HG03025 (cell line): ENCODE data around the gene AFDN.

ENCODE experiments used
- ATAC-seq: cut with Tn5 transposase; IDR thresholded peaks from one replicate; pipeline ENCODE4 v1.9.1; 2021; ENCODE audit warnings: mild to moderate bottlenecking, moderate library complexity; ENCODE audit not compliant: unreplicated experiment, low FRiP score

AFDN gene

DNA sequence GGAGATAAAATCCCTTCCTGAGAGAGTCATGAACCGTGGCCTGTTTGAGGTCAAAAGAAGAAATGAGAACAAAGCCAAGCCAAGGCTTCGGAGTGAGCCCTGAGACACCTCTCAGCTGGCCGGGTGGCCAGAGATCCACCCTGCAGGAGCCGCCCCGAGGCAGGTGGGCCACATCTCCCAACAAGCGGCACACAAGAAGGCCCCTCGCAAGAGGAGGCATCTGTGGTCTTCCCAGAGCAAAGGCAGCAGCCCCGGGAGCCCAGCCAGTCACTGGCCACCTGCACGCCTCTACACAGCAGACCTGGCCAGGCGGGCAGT, 30.9 kb upstream of the AFDN start:
- no peak for ATAC-seq

DNA sequence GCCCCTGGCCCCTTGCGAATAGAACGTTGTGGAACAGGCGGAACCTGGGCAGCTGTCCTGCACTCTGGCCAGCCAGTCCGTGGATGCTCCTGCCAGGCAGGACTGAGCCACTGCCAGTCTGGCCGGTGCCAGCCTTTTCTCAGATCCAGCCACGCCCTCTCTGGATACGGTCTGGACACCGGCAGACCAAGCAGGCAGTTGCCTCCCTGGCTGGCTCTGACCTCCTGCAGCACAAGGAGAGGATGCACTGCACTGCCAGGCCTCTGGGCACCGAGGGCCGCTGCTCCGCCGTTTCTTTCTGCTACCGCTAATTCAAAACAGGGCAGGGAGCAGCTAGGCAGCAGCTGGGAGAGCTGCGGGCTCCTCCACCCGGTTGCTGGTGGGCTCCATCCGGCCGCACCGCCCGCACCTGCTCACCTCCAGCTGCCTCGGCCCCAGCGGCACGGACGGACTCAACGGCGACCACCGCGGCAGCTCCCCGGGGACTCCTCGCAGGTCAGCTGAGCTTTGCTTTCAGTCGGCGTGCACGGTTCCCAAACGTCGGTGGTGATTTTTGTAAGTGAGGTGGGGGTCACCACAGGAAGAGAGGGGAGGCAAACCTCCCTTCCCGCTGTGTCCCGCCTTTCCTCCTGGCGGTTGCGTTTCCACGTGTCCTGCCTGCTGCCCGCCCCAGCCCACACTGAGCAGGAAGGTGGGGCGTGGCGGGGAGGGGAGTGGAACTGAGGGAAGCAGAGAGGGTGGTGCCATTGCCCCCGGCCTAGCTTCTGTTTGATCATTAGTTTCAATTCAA, 30.3 kb upstream of the AFDN start:
- no peak for ATAC-seq

DNA sequence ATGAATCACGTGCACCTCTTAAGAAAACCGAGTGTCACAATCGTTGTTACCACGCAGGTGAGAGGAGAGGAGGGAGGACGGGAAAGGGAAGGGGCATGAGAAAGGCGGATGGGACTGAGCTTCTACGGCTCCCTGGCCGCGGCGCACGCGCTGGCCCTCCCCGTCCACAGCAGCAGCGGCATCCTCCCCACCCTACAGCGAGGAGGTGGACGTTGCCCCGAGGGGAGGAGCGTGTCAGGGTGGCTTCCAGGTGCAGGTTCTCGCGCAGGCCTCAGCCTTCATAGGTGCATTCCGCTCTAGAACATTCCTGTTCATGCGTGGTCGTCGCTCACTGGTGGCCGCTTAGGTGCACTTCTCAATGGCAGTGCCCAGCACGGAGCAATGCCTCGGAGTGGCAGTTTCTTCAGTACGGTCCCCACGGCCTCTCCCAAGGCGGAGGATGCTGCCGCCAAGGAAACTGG, 29.7 kb upstream of the AFDN start:
- no peak for ATAC-seq

DNA sequence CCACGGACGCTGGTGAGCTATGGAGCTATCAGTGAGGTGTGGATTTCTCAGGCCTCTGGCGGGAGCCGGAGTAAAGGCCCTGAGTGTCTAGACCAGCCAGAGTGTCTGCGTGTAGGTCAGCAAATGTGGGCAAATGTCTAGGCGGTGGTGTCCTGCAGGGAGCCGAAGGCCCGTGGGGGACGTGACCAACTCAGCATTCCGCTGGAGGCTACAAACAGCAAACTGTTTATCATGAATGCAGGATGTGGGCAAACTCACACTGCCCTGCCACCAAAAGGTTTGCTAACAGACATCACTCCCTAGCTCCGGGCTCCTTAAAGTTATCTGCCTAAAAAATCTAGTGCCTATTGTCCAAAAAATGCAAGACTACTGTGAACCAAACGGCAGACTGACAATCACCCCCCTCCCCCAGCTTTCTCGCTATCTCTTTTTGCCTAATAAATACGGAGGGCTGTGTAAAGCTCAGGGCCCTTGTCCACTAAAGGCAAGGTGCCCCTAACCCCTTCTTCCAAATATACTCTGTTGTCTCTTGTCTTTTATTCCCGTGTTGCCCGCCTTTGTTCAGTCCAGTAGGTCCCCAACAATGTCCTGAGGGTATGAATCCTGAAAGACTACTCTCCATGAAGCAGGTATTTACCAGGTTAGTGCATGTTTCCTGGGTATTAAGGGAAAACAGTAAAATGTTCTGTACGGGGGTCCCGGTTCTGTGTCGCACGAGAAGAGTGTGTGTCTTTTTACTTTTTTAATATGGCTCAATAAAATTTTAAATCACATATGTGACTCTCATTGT, 29.0 kb upstream of the AFDN start:
- ATAC-seq: no peak

DNA sequence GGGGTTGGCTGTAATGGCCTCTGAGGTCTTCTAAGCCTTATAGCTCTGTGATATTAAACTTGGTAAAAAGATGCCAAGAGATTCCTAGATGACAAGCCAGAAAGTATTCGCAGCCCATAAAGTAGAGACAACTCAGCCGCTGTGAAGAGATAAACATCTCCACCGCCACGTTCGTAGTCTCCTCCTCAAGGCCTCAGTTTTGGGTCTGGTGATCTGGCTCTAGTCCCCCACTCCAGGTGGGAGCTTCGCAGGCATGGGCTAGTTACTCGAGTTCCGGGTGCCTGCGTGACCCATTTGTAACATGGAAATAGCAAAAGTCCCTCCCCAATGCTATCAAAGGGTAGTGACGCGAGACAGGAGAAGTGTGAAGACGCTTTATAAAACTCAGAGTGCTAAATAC, 28.3 kb upstream of the AFDN start:
- ATAC-seq: no peak

DNA sequence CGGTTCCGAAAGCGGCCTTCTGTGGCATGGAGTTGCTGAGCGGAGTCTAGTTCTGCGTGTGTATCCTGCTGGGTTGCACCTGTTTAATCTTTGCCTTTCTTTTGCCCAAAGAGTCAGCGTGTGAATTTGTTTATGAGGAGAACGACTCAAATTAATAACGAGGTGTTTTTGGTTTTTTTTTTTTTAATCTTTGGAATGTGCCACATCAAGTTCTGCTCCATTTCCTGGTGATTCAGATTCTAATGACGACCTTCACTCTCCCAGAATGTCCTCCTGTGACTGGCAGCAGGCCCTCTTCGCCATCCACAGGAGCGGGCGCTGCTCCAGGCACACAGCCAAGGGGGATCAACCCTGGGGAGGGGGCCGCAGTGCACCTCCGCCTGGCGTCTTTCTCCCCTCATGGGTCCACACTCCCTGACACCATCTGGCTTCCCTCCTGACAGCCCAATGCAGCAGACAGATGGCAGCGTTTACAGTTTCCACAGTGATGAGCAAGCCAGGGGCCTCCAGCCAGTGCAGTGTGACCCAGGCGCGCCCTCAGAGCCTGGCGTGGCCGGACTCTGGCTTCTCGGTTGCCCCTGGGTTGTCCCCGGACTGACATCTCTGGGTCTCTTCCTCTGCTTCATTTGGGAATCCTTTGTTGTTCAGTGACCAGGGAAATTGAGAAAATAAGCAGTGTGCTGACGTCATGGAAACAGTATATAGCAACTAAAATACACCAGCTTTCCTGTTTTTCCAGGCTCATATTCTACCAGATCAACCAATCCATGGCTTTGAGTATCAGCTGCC, 27.5 kb upstream of the AFDN start:
- ATAC-seq: no peak

DNA sequence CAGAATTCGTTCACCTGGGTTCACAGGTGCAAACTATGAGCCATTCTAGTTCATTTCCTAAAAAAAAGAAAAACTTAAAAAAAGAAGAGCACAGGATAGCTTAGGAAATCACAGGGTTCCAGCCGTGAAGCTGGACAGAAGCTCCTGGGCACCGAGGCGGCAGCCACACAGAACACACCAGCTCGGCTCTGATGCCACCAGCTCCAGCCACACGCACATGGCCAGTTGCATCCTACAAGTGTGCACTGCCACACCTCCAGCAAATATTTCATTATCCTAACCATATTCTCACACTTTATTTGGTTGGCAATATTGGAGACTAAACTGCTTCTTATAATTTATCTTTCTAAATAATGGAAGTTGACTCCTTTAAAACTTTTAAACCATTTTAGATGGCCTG, 26.2 kb upstream of the AFDN start:
- ATAC-seq: no peak

DNA sequence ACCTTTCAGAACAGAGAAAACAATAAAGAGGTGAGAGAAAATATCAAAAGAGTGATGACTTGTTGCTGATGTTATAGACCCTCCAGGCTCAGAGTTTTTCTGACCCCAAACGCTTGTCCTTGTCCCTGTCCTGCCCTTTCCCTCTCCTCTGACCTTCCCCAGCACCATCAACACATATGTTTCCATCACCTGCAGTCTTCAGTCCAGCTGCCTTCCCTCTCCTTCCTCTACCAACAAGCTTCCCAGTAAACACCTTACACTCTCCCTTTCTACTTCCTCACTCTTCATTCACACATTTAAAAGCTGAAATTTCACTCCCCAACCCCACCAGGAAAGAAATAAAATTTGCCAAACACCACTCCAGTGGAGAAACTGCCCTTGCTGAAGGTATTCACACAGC, 25.4 kb upstream of the AFDN start:
- no peak for ATAC-seq

DNA sequence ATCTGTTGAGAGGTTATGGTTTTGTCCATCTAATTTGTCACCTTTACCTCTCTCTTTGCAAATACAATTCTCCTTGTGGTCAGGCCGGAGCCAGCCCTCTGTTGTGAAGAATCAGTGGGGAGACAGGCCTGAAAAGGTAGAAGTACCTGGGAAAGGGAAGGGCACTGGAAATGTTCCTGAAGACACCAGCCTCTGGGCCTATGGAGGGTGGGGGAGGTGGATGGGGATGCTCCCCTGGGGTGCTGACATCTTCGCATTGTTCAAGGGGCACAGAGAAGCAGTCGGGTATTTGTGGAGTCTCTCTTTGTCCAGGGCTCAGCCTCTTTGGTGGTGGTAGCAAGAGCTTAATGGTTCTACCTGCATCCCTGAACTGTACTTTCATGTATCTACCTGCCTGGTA, 24.4 kb upstream of the AFDN start:
- ATAC-seq: no peak

DNA sequence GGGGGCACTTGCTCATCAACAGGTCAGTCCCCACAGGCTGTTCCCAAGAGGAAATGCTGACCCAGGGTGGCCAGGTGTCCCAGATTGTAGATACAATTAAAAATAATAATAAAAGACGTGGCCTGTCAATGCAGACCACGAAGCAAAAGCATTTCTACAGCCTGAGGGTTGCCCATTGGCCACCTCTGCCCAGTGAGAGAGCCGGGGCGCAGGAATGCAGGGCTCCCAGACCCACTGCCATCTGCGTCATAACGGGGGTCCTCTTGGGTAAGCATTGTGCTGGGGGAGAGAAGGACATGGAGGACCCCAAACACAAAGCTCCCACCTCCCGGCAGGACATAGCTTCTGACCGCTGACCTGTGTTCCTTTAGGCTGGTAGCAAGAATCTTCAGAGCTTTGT, 22.9 kb upstream of the AFDN start:
- ATAC-seq: no peak

DNA sequence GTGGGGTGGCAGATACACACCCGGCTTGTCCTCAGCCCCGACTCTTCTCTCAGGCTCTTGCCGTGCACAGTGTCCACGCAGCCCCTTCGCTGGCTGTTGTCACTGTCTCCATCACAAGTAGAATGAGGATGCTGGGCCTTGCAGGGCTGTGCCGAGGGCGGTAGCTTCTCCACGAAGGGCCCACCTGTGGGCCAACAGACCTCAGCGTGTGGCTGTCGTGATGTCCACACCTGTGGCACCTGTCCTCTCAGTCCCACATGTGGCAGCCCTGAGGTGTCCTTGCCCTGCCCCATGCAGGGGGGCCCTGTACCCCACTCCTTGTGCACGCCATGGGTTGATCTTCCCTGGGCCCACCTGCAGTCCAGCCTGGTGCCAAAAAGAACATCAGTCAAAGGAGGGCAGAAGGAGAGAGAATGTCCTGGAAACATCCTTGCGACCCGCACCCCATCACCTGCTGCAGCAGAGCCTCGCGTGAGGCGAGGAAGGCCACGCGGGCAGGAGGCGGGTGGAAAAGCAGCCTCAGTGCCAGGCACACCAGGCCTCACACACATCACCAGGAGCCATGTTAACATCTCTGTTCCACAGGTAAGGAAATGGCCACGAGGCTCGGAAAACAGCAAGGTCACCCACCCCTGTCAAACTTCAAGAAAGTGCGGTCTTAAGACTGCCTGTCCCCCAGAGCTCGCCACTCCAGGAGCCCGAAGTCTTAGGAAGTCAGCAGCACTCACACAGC, 22.3 kb upstream of the AFDN start:
- ATAC-seq: no peak

DNA sequence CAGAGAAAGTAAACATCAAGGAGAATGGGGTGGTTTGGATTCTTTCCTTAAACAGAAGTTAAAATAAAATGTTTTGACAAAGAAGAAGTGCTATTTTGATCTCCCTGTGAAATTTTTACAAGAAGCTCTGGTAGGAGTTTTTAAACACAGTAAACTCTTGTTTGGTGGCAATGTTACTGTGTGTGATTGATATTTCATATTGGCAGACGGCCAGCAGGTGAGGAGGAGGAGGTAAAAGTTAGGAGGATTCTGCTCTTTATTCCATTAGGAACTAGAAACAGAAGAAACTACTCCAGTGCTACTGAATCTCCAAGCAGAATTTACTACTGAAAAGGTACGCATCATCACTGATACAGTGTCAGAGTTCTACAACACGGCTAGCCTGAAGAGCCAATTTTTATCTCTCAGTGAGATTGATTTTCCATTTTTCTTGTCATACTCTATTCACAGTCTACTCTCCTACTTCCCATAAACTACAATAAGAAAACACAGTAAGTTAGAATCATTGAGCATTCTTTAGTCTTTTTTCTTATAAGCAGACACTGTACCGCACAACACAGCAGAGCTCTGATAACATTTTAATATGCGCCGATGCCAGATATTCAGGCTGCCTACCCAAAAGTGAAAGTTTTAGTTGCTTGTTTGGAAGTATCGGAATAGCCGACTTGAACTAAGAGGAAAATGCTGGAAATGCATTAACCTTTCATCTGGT, 21.2 kb upstream of the AFDN start:
- no peak for ATAC-seq

DNA sequence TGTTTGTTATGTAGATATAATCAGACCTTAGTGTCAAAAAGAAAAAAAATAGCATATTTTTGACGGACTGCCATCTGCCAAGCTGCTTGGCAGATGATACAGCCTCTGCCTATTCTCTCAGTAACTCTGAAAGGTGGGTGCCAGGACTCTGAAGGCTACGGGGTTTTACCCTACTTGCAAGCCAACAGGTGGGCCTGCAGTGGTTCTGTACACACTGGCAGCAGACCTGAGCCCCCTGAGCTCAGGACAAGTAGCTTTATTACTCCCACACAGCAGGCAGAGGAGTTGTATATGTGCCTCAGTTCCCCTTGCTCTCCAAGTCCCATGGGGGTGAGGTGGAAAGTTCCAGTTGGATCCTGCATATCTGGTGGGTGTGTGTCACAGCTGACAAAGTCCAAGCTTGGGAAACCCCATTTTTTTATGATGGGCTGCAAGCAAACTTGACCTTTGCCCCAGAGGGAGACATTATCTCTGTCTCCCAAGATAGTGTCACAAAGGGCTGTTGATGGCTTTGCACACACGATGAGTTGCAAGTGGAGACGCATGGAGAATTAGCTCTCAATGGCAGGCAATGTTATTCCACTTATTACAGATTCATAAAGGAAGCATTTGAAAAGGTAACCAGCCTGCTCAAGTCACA, 20.5 kb upstream of the AFDN start:
- ATAC-seq: no peak

DNA sequence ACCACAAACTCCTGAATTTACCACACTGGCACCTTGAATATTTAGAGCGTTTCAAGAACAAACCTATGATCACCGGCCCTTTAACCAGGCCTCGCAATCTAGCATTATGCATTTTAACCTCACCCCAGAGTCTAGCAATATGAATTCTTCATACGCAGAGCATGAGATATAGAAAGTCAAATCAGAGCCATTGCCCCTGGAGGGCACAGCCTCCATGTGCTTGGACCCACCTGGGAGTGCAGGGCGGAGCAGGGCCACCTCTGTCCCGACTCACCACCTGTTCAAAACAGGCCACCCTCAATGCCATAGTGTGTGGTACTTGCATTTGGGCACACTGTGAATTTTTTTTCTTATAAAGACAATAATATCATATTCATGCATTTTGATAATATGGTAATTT, 19.5 kb upstream of the AFDN start:
- no peak for ATAC-seq

DNA sequence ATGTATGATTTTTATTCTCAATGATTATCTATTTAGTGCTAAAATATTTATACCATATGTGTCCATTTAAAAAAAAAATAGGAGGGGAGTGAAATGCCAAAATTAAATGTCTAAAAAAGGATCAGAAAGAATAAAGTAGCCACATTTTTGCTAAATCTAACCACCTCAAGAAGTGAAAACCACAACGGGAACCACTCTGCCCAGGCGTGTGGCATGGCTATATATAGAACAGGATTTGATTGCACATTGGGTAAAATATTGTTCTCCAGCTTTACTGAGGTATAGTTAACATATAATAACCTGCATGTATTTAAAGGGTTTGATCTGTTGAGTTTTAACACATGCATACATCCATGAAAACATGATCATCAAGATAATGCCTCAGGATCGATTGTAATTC, 19.0 kb upstream of the AFDN start:
- no peak for ATAC-seq

DNA sequence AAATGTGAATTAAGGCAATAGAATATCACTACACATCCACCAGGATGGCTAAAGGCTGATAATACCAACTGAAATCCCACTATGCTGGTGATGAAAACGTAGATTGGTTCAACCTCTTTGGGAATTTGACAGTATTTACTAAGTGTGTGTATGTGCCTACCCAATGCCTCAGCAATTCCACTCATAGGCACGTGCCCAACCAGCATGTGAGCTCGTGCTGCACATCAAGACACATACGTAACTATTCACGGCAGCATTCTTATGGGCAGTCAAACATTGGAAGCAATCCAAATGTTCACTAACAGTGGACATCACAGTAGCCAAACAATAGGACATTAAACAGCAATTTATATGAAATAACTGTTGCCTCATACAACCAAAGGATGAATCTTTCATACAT, 15.7 kb upstream of the AFDN start:
- ATAC-seq: no peak

DNA sequence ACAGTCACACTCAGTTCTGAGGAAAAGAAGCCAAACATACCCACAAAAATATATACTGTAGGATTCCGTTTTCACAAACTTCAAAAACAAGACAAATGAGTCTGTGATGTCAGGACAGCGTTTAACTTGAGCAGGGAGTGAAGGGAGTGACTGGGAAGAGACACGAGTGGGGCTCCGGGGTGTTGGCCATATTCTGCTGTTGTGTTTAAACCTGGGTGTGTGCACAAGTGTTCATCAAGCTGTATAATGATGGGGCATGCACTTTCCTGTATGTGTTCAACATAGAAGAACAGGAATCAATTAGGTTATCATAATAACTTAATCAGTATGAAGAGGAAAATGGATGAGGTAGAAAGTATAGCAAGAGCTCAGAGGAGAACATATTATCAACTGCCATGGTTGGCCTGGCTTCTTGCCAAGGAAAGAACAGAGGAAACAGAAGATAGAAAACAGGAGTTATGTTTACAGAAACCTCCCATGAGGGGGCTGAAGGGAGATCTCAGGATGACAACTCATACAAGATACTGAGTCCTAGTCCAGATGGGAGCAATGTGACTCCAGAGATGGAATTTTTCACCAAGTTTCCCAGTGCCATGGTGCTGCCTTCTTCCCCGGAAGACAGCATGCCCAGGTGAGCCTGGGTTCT, 15.1 kb upstream of the AFDN start:
- ATAC-seq: no peak

DNA sequence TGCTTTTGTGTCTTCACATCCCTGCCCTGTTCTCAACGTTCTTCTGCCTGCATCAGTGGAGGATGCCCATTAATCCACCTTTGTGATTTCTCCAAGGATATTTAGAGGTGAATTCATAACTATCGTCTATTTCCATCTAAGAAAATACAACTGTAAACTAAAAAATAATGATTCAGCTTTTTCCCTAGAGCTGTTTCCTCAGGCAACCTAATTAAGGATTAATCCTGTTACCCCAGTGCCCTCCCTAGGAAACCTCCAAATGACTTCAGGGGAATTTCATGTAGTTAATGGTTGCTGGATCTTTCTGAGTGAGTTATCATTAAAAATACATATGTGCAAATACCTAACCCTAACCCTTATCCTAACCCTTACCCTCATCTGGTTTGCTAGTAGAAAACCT, 14.6 kb upstream of the AFDN start:
- ATAC-seq: no peak

DNA sequence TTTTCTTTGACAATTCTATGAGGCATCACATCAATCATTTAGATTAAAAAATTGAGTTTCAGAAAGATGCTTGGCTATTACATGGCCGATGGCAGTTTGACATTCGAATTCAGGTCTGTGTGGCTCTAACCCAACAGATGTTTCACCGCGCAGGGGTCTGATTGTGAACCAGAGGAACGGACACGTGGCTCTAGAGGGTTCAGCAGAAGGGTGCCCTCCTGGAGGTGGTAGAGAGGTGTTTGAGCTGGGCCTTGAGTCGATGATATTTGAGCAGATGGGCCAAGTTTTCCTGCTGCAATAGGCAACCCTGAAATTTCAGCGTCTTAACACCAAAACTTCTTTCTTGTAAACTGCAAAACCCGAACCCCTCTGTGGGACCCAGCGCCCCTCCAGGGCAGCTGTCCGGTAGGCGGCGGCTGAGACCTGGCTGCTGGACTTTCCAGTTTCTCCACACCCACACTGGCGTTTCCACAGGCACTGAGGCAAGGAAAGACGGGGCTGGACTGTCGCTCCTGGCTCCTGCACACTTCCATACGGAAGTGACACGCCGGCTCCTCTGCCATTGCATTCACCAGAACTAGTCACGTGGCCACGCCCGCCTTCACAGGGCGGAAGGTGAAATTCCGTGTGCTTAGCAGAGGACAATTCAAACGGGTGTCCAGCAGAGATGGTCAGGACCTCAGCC, 11.3 kb upstream of the AFDN start:
- ATAC-seq: no peak
